Chondrocyte (in vitro differentiated cells): Measurements from ENCODE around the gene EPHA4. TPM values are rescaled to one million over a fixed set of nuclear protein-coding genes. Genes with fewer than 3 reads are reported as not detected.

ENCODE experiments used
- DNase-seq: peaks from one replicate; pipeline ENCODE4 v3.0.0; 2021; ENCODE audit warnings: mixed read lengths, low spot score
- H3K27ac Mint-ChIP-seq: one replicate; pipeline ENCODE4 v1.8.0; 2021; ENCODE audit warnings: mild to moderate bottlenecking, moderate library complexity, mixed read lengths; ENCODE audit not compliant: unreplicated experiment
- H3K27me3 Mint-ChIP-seq: 2 replicates; pipeline ENCODE4 v1.8.0; 2021; ENCODE audit warnings: low read depth, mixed read lengths
- H3K36me3 Mint-ChIP-seq: 2 replicates; pipeline ENCODE4 v1.8.0; 2021; ENCODE audit warnings: low read depth, mixed read lengths
- H3K4me1 Mint-ChIP-seq: 2 replicates; pipeline ENCODE4 v1.8.0; 2021; ENCODE audit warnings: low read depth, mild to moderate bottlenecking, mixed read lengths
- H3K4me3 Mint-ChIP-seq: one replicate; pipeline ENCODE4 v1.8.0; 2021; ENCODE audit warnings: mild to moderate bottlenecking, moderate library complexity, mixed read lengths; ENCODE audit not compliant: unreplicated experiment
- H3K9me3 Mint-ChIP-seq: 2 replicates; pipeline ENCODE4 v1.8.0; 2021; ENCODE audit warnings: low read depth, mixed read lengths
- CTCF ChIP-seq: fragments of 200-600 bp; sonication (generic); IDR thresholded peaks from 2 replicates; pipeline ENCODE4 v1.5.0; 2021; ENCODE audit warnings: antibody characterized with exemption, mild to moderate bottlenecking, moderate library complexity
- total RNA-seq: library from RNA; stranded (reverse); gene quantifications from 3 replicates; pipeline ENCODE4 v1.2.1, GENCODE V29; 2021

EPHA4 gene
- total RNA-seq, 1 donor from 2014 or later = 3.9 TPM

GRCh38 chr2:221399183-221399582, 172.9 kb downstream of the EPHA4 start:
- no peaks in the 10 kb centered on the region for H3K4me1 Mint-ChIP-seq
- H3K36me3 Mint-ChIP-seq = peaks cover 10% of the 10 kb centered on the region
- TF ChIP-seq CTCF = no peak
- H3K27ac Mint-ChIP-seq = no peak overlapping the region
- no peak for DNase-seq
- peaks cover 25% of the 10 kb centered on the region for H3K9me3 Mint-ChIP-seq
- H3K4me3 Mint-ChIP-seq = no peak overlapping the region
- no peaks in the 10 kb centered on the region for H3K27me3 Mint-ChIP-seq

GRCh38 chr2:221397187-221397586, 174.9 kb downstream of the EPHA4 start:
- no peaks in the 10 kb centered on the region for H3K4me1 Mint-ChIP-seq
- H3K27me3 Mint-ChIP-seq = no peaks in the 10 kb centered on the region
- DNase-seq = no peak
- H3K27ac Mint-ChIP-seq = no peak overlapping the region
- TF ChIP-seq CTCF = no peak
- no peak overlapping the region for H3K4me3 Mint-ChIP-seq
- H3K9me3 Mint-ChIP-seq = peaks cover 25% of the 10 kb centered on the region
- peaks cover 10% of the 10 kb centered on the region for H3K36me3 Mint-ChIP-seq

- Mint-ChIP-seq H3K27me3 (no peaks in the 10 kb centered on the region), H3K4me3 (no peak overlapping the region), H3K4me1 (no peaks in the 10 kb centered on the region), H3K36me3 (no peaks in the 10 kb centered on the region), H3K27ac (no peak overlapping the region), H3K9me3 (no peaks in the 10 kb centered on the region)
- no peak for TF ChIP-seq CTCF
- DNase-seq = no peak
Observed at GRCh38 chr2:221392228-221392881, 179.7 kb downstream of the EPHA4 start.

GRCh38 chr2:221390878-221391277, 181.2 kb downstream of the EPHA4 start:
- TF ChIP-seq CTCF = no peak
- H3K4me1 Mint-ChIP-seq = no peaks in the 10 kb centered on the region
- no peaks in the 10 kb centered on the region for H3K9me3 Mint-ChIP-seq
- DNase-seq = no peak
- H3K27me3 Mint-ChIP-seq = no peaks in the 10 kb centered on the region
- no peak overlapping the region for H3K27ac Mint-ChIP-seq
- H3K36me3 Mint-ChIP-seq = no peaks in the 10 kb centered on the region
- no peak overlapping the region for H3K4me3 Mint-ChIP-seq

- TF ChIP-seq CTCF = no peak
- no peak for DNase-seq
- H3K36me3 Mint-ChIP-seq = no peaks in the 10 kb centered on the region
- no peaks in the 10 kb centered on the region for H3K27me3 Mint-ChIP-seq
- H3K9me3 Mint-ChIP-seq = no peaks in the 10 kb centered on the region
- H3K4me3 Mint-ChIP-seq = no peak overlapping the region
- H3K4me1 Mint-ChIP-seq = no peaks in the 10 kb centered on the region
- no peak overlapping the region for H3K27ac Mint-ChIP-seq
Observed at GRCh38 chr2:221389904-221390303, 182.2 kb downstream of the EPHA4 start.
